Psoas muscle (tissue), 8 donors: ENCODE data around the gene FEZF2. TPM values are rescaled to one million over a fixed set of nuclear protein-coding genes. Genes with fewer than 3 reads are reported as not detected.

Experiments
- ATAC-seq, 4 donors: fragments of 200-7000 bp; cut with Tn5 transposase; one replicate each; pipeline ENCODE4 v1.9.1; 2020; ENCODE audit warnings: moderate library complexity in 3 of 4, mild to moderate bottlenecking in 2 of 4
- DNase-seq, 2 donors: peaks; one replicate each; pipeline ENCODE4 v3.0.0-alpha.2; 2020
- H3K27ac ChIP-seq: fragments of 200-600 bp; one replicate; pipeline ENCODE4 v1.8.0; 2022
- H3K27me3 ChIP-seq, 3 donors: fragments of 200-600 bp in 1 of 3; one replicate each; pipeline versions ENCODE4 v1.6.1 to v1.8.0; 2013 to 2022; ENCODE audit warnings: low read length in 2 of 3, mild to moderate bottlenecking in 2 of 3, moderate library complexity in 1 of 3; ENCODE audit not compliant: insufficient read depth in 3 of 3
- H3K36me3 ChIP-seq, 2 donors: fragments of 200-600 bp in 1 of 2; one replicate each; pipeline versions ENCODE4 v1.6.1 to v1.8.0; 2013 to 2022; ENCODE audit warnings: low read depth in 1 of 2, mild to moderate bottlenecking in 1 of 2, moderate library complexity in 1 of 2; ENCODE audit not compliant: insufficient read depth in 1 of 2
- H3K4me1 ChIP-seq: fragments of 200-600 bp; one replicate; pipeline ENCODE4 v1.8.0; 2022
- H3K4me3 ChIP-seq: fragments of 200-600 bp; one replicate; pipeline ENCODE4 v1.8.0; 2022; ENCODE audit warnings: mild to moderate bottlenecking
- H3K9me3 ChIP-seq: fragments of 200-600 bp; one replicate; pipeline ENCODE4 v1.8.0; 2022
- WGBS, 3 donors: extraction: QIAGEN DNeasy Blood & Tissue Kit; methylation state at CpG; one replicate each; pipeline versions ENCODE4 v1.1.6 to v1.1.7; 2013; 5-methylcytosine and 5-hydroxymethylcytosine counted together
- intact Hi-C, 2 donors: fragments of 100-400 bp; cut with DNase I; formaldehyde crosslinking; loops; one replicate each; pipeline versions ENCODE4 v1.11.0 to v1.14.2; 2022
- polyA plus RNA-seq, 3 donors: library from polyadenylated mRNA; stranded (reverse); fragments of 200-250 nt; gene quantifications; one replicate each; pipeline ENCODE4 v1.2.3, GENCODE V29; 2013
- total RNA-seq, 4 donors: library from RNA; stranded (reverse); fragmentation: NEBNext Ultra II Directional in 2 of 4; extraction: Animal tissue kit (Norgen Biotek cat#: 25700) in 2 of 4; gene quantifications; one replicate each; pipeline versions ENCODE4 v1.2.1 to v1.2.4, GENCODE V29; 2021 to 2023
- TF ChIP-seq, protein P1 (sequence below): fragments of 200-600 bp; IDR thresholded peaks from one replicate; pipeline ENCODE4 v1.8.0; 2022; ENCODE audit warnings: antibody characterized with exemption
- donor health status: healthy with polysubstance abuse.
- donor health status: DM: no; HTN: no; CAD: no; lungs with moderate emphysema.
- donor health status: Bipolar disorder and iron deficiency.
- donor health status: healthy.
- donor health status: DM: yes; HTN: yes; CAD: no.
- donor health status: DM: no; HTN: no; CAD: no.
- donor health status: DM: no; HTN: no; CAD: no.
- donor health status: DM: yes; HTN: yes; CAD: no.

The FEZF2 gene
- total and polyA plus RNA-seq, 7 donors, result not detected

DNA sequence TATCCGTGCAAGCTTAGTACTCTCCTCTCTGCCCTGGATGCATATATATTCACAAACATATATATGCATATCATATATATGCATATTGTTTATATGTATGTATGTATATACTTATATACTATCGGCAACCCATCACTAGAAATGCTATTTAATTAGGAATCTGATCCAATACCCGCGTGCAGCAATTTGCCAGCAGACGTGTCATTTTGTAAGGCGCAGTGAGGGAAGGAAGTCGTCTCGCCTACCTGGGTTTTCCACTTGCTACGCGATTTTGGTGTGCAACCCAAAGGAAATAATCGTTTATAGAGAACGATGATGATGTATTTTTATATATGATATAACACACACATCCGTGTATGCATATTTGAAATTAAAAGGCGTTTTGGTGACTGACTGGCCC lies 5.6 kb upstream of the FEZF2 start:
- Histone ChIP-seq H3K4me3 (no peak overlapping the region), H3K27me3 (peaks cover 3 to 81% (median 35%) of the 10 kb centered on the region in 3 donors), H3K27ac (no peak overlapping the region), H3K9me3 (no peaks in the 10 kb centered on the region), H3K4me1 (no peaks in the 10 kb centered on the region), H3K36me3 (no peaks in the 10 kb centered on the region)
- DNase-seq (no peak), ATAC-seq (no peak)
- WGBS, 3 donors, result 3 to 8% (median 6%) methylated on average over 14 of the region's 14 CpGs
- intact Hi-C loops, result no loop called here
- TF ChIP-seq, protein P1, sequence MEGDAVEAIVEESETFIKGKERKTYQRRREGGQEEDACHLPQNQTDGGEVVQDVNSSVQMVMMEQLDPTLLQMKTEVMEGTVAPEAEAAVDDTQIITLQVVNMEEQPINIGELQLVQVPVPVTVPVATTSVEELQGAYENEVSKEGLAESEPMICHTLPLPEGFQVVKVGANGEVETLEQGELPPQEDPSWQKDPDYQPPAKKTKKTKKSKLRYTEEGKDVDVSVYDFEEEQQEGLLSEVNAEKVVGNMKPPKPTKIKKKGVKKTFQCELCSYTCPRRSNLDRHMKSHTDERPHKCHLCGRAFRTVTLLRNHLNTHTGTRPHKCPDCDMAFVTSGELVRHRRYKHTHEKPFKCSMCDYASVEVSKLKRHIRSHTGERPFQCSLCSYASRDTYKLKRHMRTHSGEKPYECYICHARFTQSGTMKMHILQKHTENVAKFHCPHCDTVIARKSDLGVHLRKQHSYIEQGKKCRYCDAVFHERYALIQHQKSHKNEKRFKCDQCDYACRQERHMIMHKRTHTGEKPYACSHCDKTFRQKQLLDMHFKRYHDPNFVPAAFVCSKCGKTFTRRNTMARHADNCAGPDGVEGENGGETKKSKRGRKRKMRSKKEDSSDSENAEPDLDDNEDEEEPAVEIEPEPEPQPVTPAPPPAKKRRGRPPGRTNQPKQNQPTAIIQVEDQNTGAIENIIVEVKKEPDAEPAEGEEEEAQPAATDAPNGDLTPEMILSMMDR, result no peak

DNA sequence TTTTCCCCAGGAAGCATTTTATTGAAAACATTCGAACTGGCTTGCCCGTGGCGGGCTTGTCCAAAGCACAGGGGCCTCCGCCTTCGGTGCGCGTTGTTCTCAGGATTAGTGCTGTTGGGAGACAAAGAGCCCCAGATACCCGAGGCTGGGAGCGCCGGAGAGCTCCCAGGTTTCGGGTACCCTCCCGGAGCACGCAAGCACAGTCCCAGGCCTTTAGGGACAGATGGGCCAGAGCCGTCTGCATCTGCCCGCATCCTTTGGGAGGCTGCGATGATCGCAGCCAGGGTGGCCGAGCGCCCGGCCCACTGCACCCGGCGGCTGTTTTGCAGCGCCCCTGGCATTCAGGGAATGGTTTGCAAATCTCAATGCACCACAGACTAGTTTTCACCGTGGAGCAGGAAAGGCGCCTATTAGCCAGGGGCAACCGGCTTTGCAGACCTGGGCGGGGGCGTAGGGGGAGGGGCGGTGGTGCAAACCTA lies 5.0 kb upstream of the FEZF2 start:
- DNase-seq (no peak), ATAC-seq (no peak)
- Histone ChIP-seq H3K4me1 (no peaks in the 10 kb centered on the region), H3K27me3 (peaks cover 3 to 87% (median 40%) of the 10 kb centered on the region in 3 donors), H3K36me3 (no peaks in the 10 kb centered on the region), H3K4me3 (no peak overlapping the region), H3K9me3 (no peaks in the 10 kb centered on the region), H3K27ac (no peak overlapping the region)
- TF ChIP-seq, protein P1, result no peak
- intact Hi-C loops, result no loop called here
- 1 to 5% (median 3%) methylated on average over 28 to 29 of the region's 29 CpGs for WGBS, 3 donors

DNA sequence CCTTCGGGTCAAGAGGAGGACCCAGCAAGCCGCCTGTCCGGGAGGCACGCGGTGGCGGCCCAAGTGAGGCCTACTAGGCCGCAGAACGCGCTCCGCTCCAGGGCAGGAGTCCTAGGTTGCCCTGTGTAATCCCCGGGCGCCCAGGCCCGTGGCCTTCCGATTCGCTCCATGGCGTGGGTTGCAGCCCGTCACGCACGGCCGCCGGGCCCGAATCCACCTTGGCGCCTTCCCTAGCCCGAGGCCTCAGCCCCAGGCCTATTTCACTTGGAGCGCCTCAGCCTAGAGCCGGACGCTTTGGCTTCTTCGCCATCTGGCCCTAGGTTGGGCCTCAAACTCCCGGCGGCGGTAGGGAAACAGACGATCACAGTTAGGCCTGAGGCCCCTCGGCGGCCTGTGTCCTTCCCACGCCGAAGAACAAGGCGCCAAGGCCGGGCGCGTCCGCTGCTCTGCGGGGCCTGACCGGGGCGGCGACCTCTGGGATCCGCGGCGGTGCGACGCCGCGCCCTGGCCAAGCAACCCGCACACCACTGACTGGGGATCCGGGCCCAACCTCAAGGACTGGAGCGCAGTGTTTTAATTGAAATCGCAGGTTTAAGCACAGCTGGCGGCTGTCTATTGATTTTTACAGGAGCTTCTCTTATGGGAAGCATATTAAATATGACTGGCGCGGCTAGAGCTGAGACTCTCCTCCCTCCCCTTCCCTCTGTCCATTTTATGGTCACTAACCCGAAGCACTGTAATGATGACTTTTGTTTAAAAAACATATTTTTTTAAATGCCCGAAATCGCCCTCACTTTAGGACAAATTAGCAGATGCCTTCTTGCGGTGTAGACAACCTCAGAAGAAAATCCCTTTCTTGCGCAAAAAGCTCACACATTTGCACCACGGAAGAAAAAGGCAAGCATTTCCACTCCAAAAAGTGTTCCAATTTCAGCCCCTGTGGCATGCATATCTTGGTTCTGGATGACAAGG lies 3.8 kb upstream of the FEZF2 start:
- ATAC-seq (no peak), DNase-seq (no peak)
- Histone ChIP-seq H3K27ac (no peak overlapping the region), H3K27me3 (peaks cover 3 to 98% (median 50%) of the 10 kb centered on the region in 3 donors), H3K4me3 (no peak overlapping the region), H3K9me3 (no peaks in the 10 kb centered on the region), H3K4me1 (no peaks in the 10 kb centered on the region), H3K36me3 (no peaks in the 10 kb centered on the region)
- intact Hi-C loops, result no loop called here
- WGBS, 3 donors, result 26 to 31% (median 28%) methylated on average over 65 of the region's 65 CpGs
- TF ChIP-seq, protein P1, result no peak

DNA sequence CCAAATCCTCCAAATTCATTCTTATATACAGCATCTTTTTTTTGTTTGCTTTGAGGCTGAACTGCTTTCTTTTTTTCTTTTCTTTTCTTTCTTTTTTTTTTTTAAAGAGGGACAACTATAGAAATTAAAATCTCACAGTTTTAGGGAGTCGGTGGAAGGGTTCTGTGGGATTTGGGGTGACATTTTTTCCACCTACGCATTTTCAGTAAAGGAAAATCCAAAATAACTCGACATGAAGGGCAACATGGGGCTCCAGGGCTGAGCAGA lies 3.0 kb upstream of the FEZF2 start:
- intact Hi-C loops, result no loop called here

More for the DNA sequence above, 3.0 kb upstream of the FEZF2 start:
- ATAC-seq (no peak), DNase-seq (no peak)
- Histone ChIP-seq H3K27me3 (peaks cover 3 to 98% (median 58%) of the 10 kb centered on the region in 3 donors), H3K36me3 (no peaks in the 10 kb centered on the region), H3K4me1 (no peaks in the 10 kb centered on the region), H3K27ac (no peak overlapping the region), H3K4me3 (no peak overlapping the region), H3K9me3 (no peaks in the 10 kb centered on the region)
- TF ChIP-seq, protein P1, result no peak
- WGBS, 3 donors, result 54 to 58% (median 57%) methylated on average over 3 of the region's 3 CpGs
